Stomach (tissue), 9 donors: Measurements from ENCODE around the gene C15orf62. TPM values are rescaled to one million over a fixed set of nuclear protein-coding genes. Genes with fewer than 3 reads are reported as not detected.

Source experiments
- DNase-seq, 2 donors: peaks; one replicate each; pipeline versions ENCODE4 v3.0.0 to v3.0.0-alpha.2; 2013 to 2019
- H3K27ac ChIP-seq, 5 donors: fragments of 200-600 bp in 4 of 5; sonication (generic) in 4 of 5; one replicate each; pipeline ENCODE4 v1.5.1; 2013 to 2019; ENCODE audit warnings: mild to moderate bottlenecking in 1 of 5, moderate library complexity in 1 of 5
- H3K27me3 ChIP-seq, 3 donors: fragments of 200-600 bp; sonication (generic); one replicate each; pipeline ENCODE4 v1.5.1; 2017 to 2019; ENCODE audit warnings: mixed run types in 1 of 3
- H3K36me3 ChIP-seq, 4 donors: fragments of 200-600 bp; sonication (generic); 1 replicate in 3 of 4; 2 replicates in 1 of 4; pipeline ENCODE4 v1.5.1; 2016 to 2019
- H3K4me1 ChIP-seq, 4 donors: fragments of 200-600 bp; sonication (generic); one replicate each; pipeline ENCODE4 v1.5.1; 2016 to 2019
- H3K4me3 ChIP-seq, 4 donors: fragments of 200-600 bp; sonication (generic) in 3 of 4; one replicate each; pipeline ENCODE4 v1.5.1; 2016 to 2019; ENCODE audit warnings: mild to moderate bottlenecking in 1 of 4
- H3K9me3 ChIP-seq, 4 donors: fragments of 200-600 bp; sonication (generic); one replicate each; pipeline ENCODE4 v1.5.1; 2016 to 2019
- EP300 ChIP-seq: sonication (generic); formaldehyde crosslinking; IDR thresholded peaks from one replicate; pipeline ENCODE4 v1.6.1; 2017; ENCODE audit warnings: antibody characterized with exemption
- POLR2A ChIP-seq, 4 donors: fragments of 450-650 bp; IDR thresholded peaks; one replicate each; pipeline ENCODE4 v1.6.1; 2016; ENCODE audit warnings: antibody characterized with exemption in 4 of 4, control low read depth in 2 of 4, mild to moderate bottlenecking in 1 of 4, moderate library complexity in 1 of 4
- POLR2AphosphoS5 ChIP-seq, 3 donors: sonication (generic); formaldehyde crosslinking; IDR thresholded peaks; one replicate each; pipeline ENCODE4 v1.6.1; 2016; ENCODE audit warnings: antibody characterized with exemption in 3 of 3
- WGBS, 5 donors: extraction: QIAGEN DNeasy Blood & Tissue Kit in 3 of 5; methylation state at CpG; one replicate each; pipeline versions ENCODE4 v1.1.5 to v1.1.7; 2013 to 2018; 5-methylcytosine and 5-hydroxymethylcytosine counted together
- intact Hi-C: fragments of 100-400 bp; cut with DNase I; formaldehyde crosslinking; loops from one replicate; pipeline ENCODE4 v1.15.1; 2023; ENCODE audit warnings: low total_unique reads
- polyA plus RNA-seq, 3 donors: library from polyadenylated mRNA; stranded (reverse); fragments of 200-250 nt; gene quantifications; one replicate each; pipeline ENCODE4 v1.2.3, GENCODE V29; 2013
- total RNA-seq, 5 donors: library from RNA; depleted of rRNA; stranded (reverse); fragments of >200 nt; gene quantifications; one replicate each; pipeline versions ENCODE4 v1.1.0 to v1.2.3, GENCODE V29; 2014 to 2016
- TF ChIP-seq, protein P1 (sequence below), 7 experiments: fragments of 450-650 bp in 4 of 7; fragments of 200-600 bp in 3 of 7; sonication (generic) in 3 of 7; IDR thresholded peaks; one replicate each; pipeline ENCODE4 v1.5.1; 2016 to 2019; ENCODE audit warnings: antibody characterized with exemption in 7 of 7, control low read depth in 2 of 7, mild to moderate bottlenecking in 1 of 7
- donor health status: healthy with polysubstance abuse.
- donor health status: Bipolar disorder and iron deficiency.
- donor health status: healthy.

C15orf62 gene
- total and polyA plus RNA-seq, 8 donors: 0.25 to 39.3 (median 2.4) TPM; not detected in 4

DNA sequence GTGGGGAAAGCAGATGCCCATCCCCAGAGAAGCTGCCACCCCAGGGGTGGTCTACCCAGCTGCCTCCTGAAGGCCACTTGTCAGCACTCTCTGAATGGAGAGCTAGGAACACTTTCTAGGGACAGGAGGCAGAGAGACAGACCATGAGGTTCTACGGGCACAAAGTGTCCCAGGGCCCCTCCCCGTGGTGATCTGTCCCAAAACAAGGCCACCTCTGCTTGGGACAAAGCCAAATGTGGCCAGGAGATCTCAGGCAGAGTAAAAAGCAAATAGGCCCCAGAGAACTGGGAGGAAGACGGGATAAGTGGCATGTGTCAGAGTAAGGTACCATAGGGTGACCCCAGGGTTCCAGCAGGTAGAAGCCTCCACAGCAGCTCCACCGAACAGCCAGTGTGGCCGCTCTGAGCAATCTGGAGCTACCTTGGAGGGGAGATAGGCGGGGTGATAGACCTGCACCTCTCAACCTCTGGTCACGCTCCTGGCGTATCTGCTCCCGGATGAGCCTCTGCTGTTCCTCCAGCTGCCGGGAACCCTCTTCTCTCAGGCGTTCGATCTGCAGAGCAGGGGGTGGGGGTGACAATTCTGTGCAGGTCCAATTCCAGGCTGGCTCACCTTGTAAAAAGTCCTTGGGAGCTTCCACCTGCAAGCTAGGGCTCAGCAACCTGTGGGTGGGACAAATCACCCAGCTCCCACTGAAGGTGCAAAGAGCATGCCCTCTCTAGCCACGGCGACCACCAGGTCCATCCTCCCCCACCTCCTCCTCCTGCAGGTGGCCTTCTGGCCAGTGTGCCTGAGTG lies 6.2 kb downstream of the C15orf62 start:
- no peaks in the 10 kb centered on the region for H3K27me3 ChIP-seq
- no peak overlapping the region for H3K4me3 ChIP-seq
- H3K27ac ChIP-seq: peak overlapping the region in 4 of 5 donors; percentile 30 to 74 (median 60)
- no peak for DNase-seq
- H3K9me3 ChIP-seq: no peaks in the 10 kb centered on the region
- intact Hi-C loops: no loop called here
- WGBS, 5 donors: 67 to 90% (median 80%) methylated on average over 8 to 14 of the region's 14 CpGs
- peaks cover 67 to 92% (median 91%) of the 10 kb centered on the region in 4 donors for H3K36me3 ChIP-seq
- TF ChIP-seq EP300 (no peak), POLR2AphosphoS5 (IDR thresholded peaks at IDR 0.05) (no peak), POLR2A (IDR thresholded peaks at IDR 0.05) (no peak)
- TF ChIP-seq, protein P1, sequence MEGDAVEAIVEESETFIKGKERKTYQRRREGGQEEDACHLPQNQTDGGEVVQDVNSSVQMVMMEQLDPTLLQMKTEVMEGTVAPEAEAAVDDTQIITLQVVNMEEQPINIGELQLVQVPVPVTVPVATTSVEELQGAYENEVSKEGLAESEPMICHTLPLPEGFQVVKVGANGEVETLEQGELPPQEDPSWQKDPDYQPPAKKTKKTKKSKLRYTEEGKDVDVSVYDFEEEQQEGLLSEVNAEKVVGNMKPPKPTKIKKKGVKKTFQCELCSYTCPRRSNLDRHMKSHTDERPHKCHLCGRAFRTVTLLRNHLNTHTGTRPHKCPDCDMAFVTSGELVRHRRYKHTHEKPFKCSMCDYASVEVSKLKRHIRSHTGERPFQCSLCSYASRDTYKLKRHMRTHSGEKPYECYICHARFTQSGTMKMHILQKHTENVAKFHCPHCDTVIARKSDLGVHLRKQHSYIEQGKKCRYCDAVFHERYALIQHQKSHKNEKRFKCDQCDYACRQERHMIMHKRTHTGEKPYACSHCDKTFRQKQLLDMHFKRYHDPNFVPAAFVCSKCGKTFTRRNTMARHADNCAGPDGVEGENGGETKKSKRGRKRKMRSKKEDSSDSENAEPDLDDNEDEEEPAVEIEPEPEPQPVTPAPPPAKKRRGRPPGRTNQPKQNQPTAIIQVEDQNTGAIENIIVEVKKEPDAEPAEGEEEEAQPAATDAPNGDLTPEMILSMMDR (IDR thresholded peaks at IDR 0.05): no peak
- peaks cover 13 to 17% (median 15%) of the 10 kb centered on the region in 4 donors for H3K4me1 ChIP-seq

DNA sequence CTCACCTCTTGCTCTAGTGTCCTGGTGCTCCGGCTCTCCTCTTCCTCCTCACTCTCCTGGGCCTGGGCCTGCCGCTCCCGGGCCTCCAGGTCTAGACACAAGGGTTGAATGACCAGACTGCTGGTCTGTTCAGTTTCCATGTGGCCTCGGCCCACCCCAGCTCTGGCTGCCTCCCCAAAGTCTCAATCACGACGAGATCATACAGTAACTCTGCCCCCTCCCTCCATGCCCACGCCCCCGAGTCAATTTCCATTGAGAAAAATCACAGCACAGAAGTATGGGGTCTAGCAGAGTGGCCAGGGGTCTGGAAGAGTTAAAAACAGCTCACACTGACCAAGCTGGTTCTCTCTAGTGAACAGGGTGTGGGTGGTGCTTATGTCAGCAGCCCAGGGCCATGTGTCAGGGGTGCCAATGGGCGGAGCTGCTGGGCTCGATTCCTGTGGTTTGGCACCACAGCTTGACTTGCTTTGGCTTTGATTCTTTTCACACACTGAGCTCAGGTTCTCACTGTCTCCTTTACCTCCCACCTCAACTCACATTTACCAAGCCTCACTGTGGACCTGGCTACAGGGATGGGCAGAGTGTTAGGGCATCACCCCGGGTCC lies 6.9 kb downstream of the C15orf62 start:
- peak overlapping the region; percentile 32 to 74 (median 54) for H3K27ac ChIP-seq
- TF ChIP-seq EP300 (no peak), POLR2AphosphoS5 (IDR thresholded peaks at IDR 0.05) (peak in 2 of 3 donors; percentile 37 to 46)
- intact Hi-C loops: no loop called here
- no peak overlapping the region for H3K4me3 ChIP-seq
- peaks cover 67 to 85% (median 84%) of the 10 kb centered on the region in 4 donors for H3K36me3 ChIP-seq
- no peaks in the 10 kb centered on the region for H3K27me3 ChIP-seq
- DNase-seq: peak; percentile 73 to 89
- WGBS, 5 donors: 40 to 63% (median 51%) methylated on average over 11 of the region's 11 CpGs
- H3K9me3 ChIP-seq: no peaks in the 10 kb centered on the region
- H3K4me1 ChIP-seq: peaks cover 12 to 17% (median 14%) of the 10 kb centered on the region in 4 donors

DNA sequence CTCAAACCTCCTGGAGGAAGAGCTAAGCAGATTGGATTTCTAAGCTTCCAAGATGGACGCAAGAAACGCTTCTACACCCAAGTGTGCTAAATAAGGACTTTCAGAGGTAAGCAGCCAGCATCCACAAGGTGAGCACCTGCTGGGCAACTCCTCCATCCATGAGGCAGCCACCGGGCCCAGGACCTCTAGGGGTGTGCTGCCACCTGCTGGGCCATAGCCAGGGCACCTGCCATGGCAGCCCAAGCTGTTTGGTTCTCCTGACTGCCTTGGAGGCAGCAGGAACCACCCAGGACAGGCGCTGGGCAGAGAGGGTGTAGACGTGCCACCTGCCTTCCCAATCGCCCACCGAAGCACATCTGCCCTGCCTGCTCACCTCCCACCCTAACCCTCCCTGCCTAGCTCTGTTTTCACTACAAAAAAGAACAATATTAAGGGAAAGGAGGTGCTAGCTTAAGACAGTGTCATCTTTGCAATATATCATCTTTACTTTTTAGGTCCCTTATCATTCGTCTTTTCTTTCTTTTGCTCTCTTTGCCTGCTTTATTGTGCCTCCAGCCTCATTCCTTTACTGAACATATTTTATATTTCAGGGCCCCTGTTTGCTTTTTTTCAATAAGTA lies 12.9 kb downstream of the C15orf62 start:
- 24 to 56% (median 32%) methylated on average over 8 of the region's 8 CpGs for WGBS, 5 donors
- no peak overlapping the region for H3K27ac ChIP-seq

DNA sequence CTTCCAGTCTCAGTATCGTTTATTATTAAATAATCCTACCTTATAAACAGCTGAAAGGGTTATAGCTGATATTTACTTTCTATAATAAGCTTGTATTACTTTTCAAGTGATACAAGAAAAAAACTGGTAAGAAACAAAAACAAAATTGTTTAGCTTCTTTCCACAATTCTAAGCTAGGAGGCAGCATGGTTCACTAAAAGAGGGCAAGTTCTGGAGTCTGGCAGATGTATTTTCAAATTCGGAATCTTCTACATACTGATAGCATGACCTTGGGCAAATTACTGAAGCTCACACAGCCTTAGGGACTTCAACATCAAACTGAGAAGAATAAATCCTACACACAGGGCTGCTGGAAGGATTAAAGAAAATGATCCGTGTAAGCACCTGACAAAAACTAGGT lies 15.4 kb downstream of the C15orf62 start:
- H3K4me3 ChIP-seq: no peak overlapping the region
- WGBS, 5 donors: 45 to 63% (median 56%) methylated on average over 3 of the region's 3 CpGs
- intact Hi-C loops: no loop called here
- no peaks in the 10 kb centered on the region for H3K9me3 ChIP-seq
- peak overlapping the region; percentile 40 to 92 (median 78) for H3K27ac ChIP-seq
- no peaks in the 10 kb centered on the region for H3K27me3 ChIP-seq
- TF ChIP-seq, protein P1 (IDR thresholded peaks at IDR 0.05): peak in 1 of 7 experiments; percentile 9
- TF ChIP-seq EP300: no peak
- no peak for DNase-seq
- peaks cover 31 to 60% (median 54%) of the 10 kb centered on the region in 4 donors for H3K4me1 ChIP-seq
- peaks cover 0 to 4% (median 0%) of the 10 kb centered on the region in 4 donors for H3K36me3 ChIP-seq

More for the DNA sequence above, 12.9 kb downstream of the C15orf62 start:
- H3K4me3 ChIP-seq: no peak overlapping the region
- TF ChIP-seq POLR2AphosphoS5 (IDR thresholded peaks at IDR 0.05): no peak
- TF ChIP-seq, protein P1 (IDR thresholded peaks at IDR 0.05): peak in 5 of 7 experiments; percentile 46 to 87 (median 74)
- TF ChIP-seq POLR2A (IDR thresholded peaks at IDR 0.05): no peak
- H3K27me3 ChIP-seq: no peaks in the 10 kb centered on the region
- H3K36me3 ChIP-seq: peaks cover 21 to 27% (median 24%) of the 10 kb centered on the region in 4 donors
- H3K4me1 ChIP-seq: peaks cover 24 to 37% (median 36%) of the 10 kb centered on the region in 4 donors
- peak; percentile 90 to 92 for DNase-seq
- intact Hi-C loops: no loop called here
- H3K9me3 ChIP-seq: no peaks in the 10 kb centered on the region
